ENCODE measurements around the gene TSPAN31. TPM values are rescaled to one million over a fixed set of nuclear protein-coding genes. Genes with fewer than 3 reads are reported as not detected.

Gene TSPAN31
- total and polyA plus RNA-seq, 9 of the 15 experiments (the other 6 are each of a cell fraction or from before 2014, with no cell fraction given): 11.3 to 26.4 (median 14.3) TPM

DNA sequence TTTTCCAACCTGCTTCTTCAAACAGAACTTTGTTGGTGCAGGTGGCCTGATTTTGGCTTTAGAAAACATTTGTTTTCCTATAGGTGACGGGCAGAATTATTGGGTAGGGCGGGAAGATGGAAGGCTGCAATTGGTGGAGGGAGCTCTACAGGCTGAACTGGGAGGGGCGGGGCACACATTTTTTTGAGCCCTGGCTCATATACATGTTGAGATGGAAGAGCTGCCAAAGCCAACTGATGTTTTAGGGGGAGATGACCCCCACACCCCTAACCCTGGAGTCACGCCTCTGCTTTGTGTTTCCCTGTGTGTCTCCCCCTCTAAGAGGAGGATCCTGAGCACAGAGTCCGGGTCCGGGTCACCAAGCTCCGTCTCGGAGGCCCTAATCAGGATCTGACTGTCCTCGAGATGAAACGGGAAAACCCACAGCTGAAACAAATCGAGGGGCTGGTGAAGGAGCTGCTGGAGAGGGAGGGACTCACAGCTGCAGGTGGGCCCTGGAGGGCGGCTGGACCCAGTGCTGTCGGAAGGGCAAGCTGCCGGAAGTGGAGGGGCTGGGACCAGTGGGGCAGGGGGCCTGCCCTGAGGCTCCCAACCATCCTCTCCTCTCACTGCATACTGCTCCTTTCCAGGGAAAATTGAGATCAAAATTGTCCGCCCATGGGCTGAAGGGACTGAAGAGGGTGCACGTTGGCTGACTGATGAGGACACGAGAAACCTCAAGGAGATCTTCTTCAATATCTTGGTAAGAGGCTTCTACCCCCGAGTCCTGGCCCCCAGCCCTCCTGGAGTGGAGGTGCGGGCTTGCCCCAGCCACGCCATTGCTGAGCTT, 24.8 kb upstream of the TSPAN31 start:
- no peaks in the 10 kb centered on the region for H3K79me2 ChIP-seq (ENCODE audit: control insufficient read depth, insufficient read depth, low read length)
- no peak for FAIRE-seq
- H3K27ac ChIP-seq (ENCODE audit: extremely low read depth, low read depth, low read length): no peak overlapping the region
- no peak overlapping the region for H2AFZ ChIP-seq (ENCODE audit: low read depth, low read length)
- peaks cover 0 to 3% of the 10 kb centered on the region in 2 experiments; a peak in 1 of 5 replicates for H3K4me1 ChIP-seq (replicated peaks in 1 of 2; ENCODE audit: control insufficient read depth in 2 of 2, insufficient read depth in 2 of 2, low read length in 2 of 2)
- TF ChIP-seq POLR2A (conservative IDR thresholded peaks at IDR 0.05) (no peak), MTA1 (IDR thresholded peaks at IDR 0.05; ENCODE audit: borderline replicate concordance) (no peak), IFI16 (CRISPR knock-in tag; IDR thresholded peaks at IDR 0.05) (no peak), U2AF2 (optimal IDR thresholded peaks at IDR 0.05; ENCODE audit: low read depth, low read length) (no peak), PHF20 (IDR thresholded peaks at IDR 0.05; ENCODE audit: partially characterized antibody) (no peak), ESRRB (CRISPR knock-in tag; IDR thresholded peaks at IDR 0.05; ENCODE audit: borderline replicate concordance) (no peak), ZFPM2 (CRISPR knock-in tag; IDR thresholded peaks at IDR 0.05) (no peak), THRAP3 (IDR thresholded peaks at IDR 0.05; ENCODE audit: borderline replicate concordance) (no peak), L3MBTL2 (IDR thresholded peaks at IDR 0.05) (no peak), CBFB (CRISPR knock-in tag; IDR thresholded peaks at IDR 0.05) (no peak), ZBTB7A (IDR thresholded peaks at IDR 0.05; ENCODE audit: borderline replicate concordance, control insufficient read depth, low read depth, low read length) (no peak), SMAD1 (IDR thresholded peaks at IDR 0.05; ENCODE audit: low read depth, low read length, partially characterized antibody) (no peak), ZNF584 (CRISPR knock-in tag; IDR thresholded peaks at IDR 0.05; ENCODE audit: low read depth) (no peak), RBM17 (IDR thresholded peaks at IDR 0.05; ENCODE audit: borderline replicate concordance, low read depth, low read length) (no peak), ZNF431 (CRISPR knock-in tag; IDR thresholded peaks at IDR 0.05) (no peak)
- TF ChIP-seq, protein P1, sequence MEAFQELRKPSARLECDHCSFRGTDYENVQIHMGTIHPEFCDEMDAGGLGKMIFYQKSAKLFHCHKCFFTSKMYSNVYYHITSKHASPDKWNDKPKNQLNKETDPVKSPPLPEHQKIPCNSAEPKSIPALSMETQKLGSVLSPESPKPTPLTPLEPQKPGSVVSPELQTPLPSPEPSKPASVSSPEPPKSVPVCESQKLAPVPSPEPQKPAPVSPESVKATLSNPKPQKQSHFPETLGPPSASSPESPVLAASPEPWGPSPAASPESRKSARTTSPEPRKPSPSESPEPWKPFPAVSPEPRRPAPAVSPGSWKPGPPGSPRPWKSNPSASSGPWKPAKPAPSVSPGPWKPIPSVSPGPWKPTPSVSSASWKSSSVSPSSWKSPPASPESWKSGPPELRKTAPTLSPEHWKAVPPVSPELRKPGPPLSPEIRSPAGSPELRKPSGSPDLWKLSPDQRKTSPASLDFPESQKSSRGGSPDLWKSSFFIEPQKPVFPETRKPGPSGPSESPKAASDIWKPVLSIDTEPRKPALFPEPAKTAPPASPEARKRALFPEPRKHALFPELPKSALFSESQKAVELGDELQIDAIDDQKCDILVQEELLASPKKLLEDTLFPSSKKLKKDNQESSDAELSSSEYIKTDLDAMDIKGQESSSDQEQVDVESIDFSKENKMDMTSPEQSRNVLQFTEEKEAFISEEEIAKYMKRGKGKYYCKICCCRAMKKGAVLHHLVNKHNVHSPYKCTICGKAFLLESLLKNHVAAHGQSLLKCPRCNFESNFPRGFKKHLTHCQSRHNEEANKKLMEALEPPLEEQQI (IDR thresholded peaks at IDR 0.05): no peak
- TF ChIP-seq, protein P2, sequence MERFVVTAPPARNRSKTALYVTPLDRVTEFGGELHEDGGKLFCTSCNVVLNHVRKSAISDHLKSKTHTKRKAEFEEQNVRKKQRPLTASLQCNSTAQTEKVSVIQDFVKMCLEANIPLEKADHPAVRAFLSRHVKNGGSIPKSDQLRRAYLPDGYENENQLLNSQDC (CRISPR knock-in tag; IDR thresholded peaks at IDR 0.05): no peak
- TF ChIP-seq, protein P3, sequence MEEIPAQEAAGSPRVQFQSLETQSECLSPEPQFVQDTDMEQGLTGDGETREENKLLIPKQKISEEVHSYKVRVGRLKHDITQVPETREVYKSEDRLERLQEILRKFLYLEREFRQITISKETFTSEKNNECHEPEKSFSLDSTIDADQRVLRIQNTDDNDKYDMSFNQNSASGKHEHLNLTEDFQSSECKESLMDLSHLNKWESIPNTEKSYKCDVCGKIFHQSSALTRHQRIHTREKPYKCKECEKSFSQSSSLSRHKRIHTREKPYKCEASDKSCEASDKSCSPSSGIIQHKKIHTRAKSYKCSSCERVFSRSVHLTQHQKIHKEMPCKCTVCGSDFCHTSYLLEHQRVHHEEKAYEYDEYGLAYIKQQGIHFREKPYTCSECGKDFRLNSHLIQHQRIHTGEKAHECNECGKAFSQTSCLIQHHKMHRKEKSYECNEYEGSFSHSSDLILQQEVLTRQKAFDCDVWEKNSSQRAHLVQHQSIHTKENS (CRISPR knock-in tag; IDR thresholded peaks at IDR 0.05): no peak
- in situ Hi-C loops (cut with MboI) (no loop called here), intact Hi-C loops (cut with micrococcal nuclease) (no loop called here)
- no peaks in the 10 kb centered on the region for H4K20me1 ChIP-seq (replicated peaks; ENCODE audit: control insufficient read depth, insufficient read depth, low read length)
- no peaks in the 10 kb centered on the region for H3K9me1 ChIP-seq (ENCODE audit: control insufficient read depth, insufficient read depth, low read length)
- peak overlapping the region in 1 of 2 experiments; percentile 2; a peak in 1 of 4 replicates for H3K9ac ChIP-seq (ENCODE audit: insufficient read depth in 1 of 2, low read depth in 2 of 2, low read length in 2 of 2)
- no peak overlapping the region for H3K4me3 ChIP-seq
- no peaks in the 10 kb centered on the region for H3K9me3 ChIP-seq (replicated peaks; ENCODE audit: control insufficient read depth, insufficient read depth, low read depth, low read length)
- no peak overlapping the region for H3K4me2 ChIP-seq (ENCODE audit: insufficient read depth, low read length)
- peaks cover 52% of the 10 kb centered on the region; the same call in 2 of the 3 replicates for H3K36me3 ChIP-seq (ENCODE audit: control insufficient read depth, insufficient read depth, low read length)
- ATAC-seq: no peak
- no TSS peak for BruUV-seq (replicated peaks)
- POLR2A ChIA-PET: interaction anchor here (0.9 to 1.1 kb wide), 2 partner anchors 14 to 17 kb away, joined by 3 read pairs; no protein-coding TSS in a partner anchor
- 82% methylated on average over 18 of the region's 20 CpGs for WGBS (ENCODE audit: insufficient coverage, low coverage, missing lambda C conversion rate)
- no peak for DNase-seq (ENCODE audit: extremely low read depth in 1 of 4, low spot score in 3 of 4)
- CTCF ChIA-PET (ENCODE audit: low intra/inter-chr PET ratio): no interaction called here
- no peaks in the 10 kb centered on the region for H3K27me3 ChIP-seq (ENCODE audit: control insufficient read depth in 2 of 2, insufficient read depth in 2 of 2, low read length in 2 of 2)

All from K562 (cell line).